ENCODE data around the gene PPIE.

GRCh38 chr1:39759436-39759726, 20.7 kb downstream of the PPIE start:
- no peak for TF ChIP-seq EZH2phosphoT487 (IDR thresholded peaks at IDR 0.05; ENCODE audit: low read depth)
- no peak for TF ChIP-seq CTCF (IDR thresholded peaks at IDR 0.05; ENCODE audit: low read depth, low read length)
